ENCODE data around the gene AFDN. TPM values are rescaled to one million over a fixed set of nuclear protein-coding genes. Genes with fewer than 3 reads are reported as not detected.

The AFDN gene
- total RNA-seq, 1 donor from 2014 or later, result 552 TPM

- H3K27me3 Mint-ChIP-seq (ENCODE audit: unreplicated experiment), result peaks cover 8% of the 10 kb centered on the region
Observed at GRCh38 chr6:167791091-167791779, 35.5 kb upstream of the AFDN start.

GRCh38 chr6:167791780-167792478 lies 34.8 kb upstream of the AFDN start:
- H3K27me3 Mint-ChIP-seq (ENCODE audit: unreplicated experiment), result peaks cover 8% of the 10 kb centered on the region
- peaks cover 38% of the 10 kb centered on the region for H3K4me1 Mint-ChIP-seq (ENCODE audit: low read depth, unreplicated experiment)
- TF ChIP-seq, protein P1, sequence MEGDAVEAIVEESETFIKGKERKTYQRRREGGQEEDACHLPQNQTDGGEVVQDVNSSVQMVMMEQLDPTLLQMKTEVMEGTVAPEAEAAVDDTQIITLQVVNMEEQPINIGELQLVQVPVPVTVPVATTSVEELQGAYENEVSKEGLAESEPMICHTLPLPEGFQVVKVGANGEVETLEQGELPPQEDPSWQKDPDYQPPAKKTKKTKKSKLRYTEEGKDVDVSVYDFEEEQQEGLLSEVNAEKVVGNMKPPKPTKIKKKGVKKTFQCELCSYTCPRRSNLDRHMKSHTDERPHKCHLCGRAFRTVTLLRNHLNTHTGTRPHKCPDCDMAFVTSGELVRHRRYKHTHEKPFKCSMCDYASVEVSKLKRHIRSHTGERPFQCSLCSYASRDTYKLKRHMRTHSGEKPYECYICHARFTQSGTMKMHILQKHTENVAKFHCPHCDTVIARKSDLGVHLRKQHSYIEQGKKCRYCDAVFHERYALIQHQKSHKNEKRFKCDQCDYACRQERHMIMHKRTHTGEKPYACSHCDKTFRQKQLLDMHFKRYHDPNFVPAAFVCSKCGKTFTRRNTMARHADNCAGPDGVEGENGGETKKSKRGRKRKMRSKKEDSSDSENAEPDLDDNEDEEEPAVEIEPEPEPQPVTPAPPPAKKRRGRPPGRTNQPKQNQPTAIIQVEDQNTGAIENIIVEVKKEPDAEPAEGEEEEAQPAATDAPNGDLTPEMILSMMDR (IDR thresholded peaks at IDR 0.05; ENCODE audit: partially characterized antibody, unreplicated experiment), result no peak
- no peak for DNase-seq
- no peak overlapping the region for H3K4me3 Mint-ChIP-seq (ENCODE audit: unreplicated experiment)
- H3K9me3 Mint-ChIP-seq (ENCODE audit: unreplicated experiment), result peaks cover 7% of the 10 kb centered on the region
- H3K36me3 Mint-ChIP-seq (ENCODE audit: unreplicated experiment), result no peaks in the 10 kb centered on the region
- H3K27ac Mint-ChIP-seq (ENCODE audit: unreplicated experiment), result no peak overlapping the region

More at GRCh38 chr6:167791091-167791779, 35.5 kb upstream of the AFDN start:
- no peak for DNase-seq
- TF ChIP-seq, protein P1 (IDR thresholded peaks at IDR 0.05; ENCODE audit: partially characterized antibody, unreplicated experiment), result no peak
- H3K9me3 Mint-ChIP-seq (ENCODE audit: unreplicated experiment), result peaks cover 10% of the 10 kb centered on the region
- H3K27ac Mint-ChIP-seq (ENCODE audit: unreplicated experiment), result no peak overlapping the region
- no peak overlapping the region for H3K4me3 Mint-ChIP-seq (ENCODE audit: unreplicated experiment)
- H3K36me3 Mint-ChIP-seq (ENCODE audit: unreplicated experiment), result no peaks in the 10 kb centered on the region
- peaks cover 42% of the 10 kb centered on the region for H3K4me1 Mint-ChIP-seq (ENCODE audit: low read depth, unreplicated experiment)

DNA sequence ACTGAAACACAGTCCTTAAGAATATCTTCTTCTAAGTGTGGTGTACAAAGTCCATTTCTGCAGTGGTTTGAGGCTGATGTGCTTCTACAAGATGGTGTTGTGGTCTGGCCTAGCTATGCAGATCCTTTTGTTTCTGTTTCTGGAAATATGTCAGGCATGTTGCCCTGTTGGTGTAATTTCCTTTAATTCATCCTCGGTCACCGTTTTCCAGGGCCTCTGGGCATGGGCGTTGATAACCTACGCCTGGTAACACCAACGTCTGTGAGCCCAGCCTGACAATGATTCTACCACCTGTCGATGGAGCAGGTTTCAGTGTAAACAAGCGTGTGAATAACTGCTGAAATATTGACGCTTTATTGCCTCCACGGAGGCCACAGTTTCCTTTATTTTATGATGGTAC lies 33.3 kb upstream of the AFDN start:
- TF ChIP-seq, protein P1 (IDR thresholded peaks at IDR 0.05; ENCODE audit: partially characterized antibody, unreplicated experiment), result no peak
- H3K4me3 Mint-ChIP-seq (ENCODE audit: unreplicated experiment), result no peak overlapping the region
- no peak overlapping the region for H3K27ac Mint-ChIP-seq (ENCODE audit: unreplicated experiment)
- peaks cover 37% of the 10 kb centered on the region for H3K4me1 Mint-ChIP-seq (ENCODE audit: low read depth, unreplicated experiment)
- no peak for DNase-seq
- H3K36me3 Mint-ChIP-seq (ENCODE audit: unreplicated experiment), result no peaks in the 10 kb centered on the region
- H3K27me3 Mint-ChIP-seq (ENCODE audit: unreplicated experiment), result peaks cover 11% of the 10 kb centered on the region
- peaks cover 9% of the 10 kb centered on the region for H3K9me3 Mint-ChIP-seq (ENCODE audit: unreplicated experiment)

GRCh38 chr6:167794161-167795157 lies 32.3 kb upstream of the AFDN start:
- peaks cover 17% of the 10 kb centered on the region for H3K27me3 Mint-ChIP-seq (ENCODE audit: unreplicated experiment)
- H3K9me3 Mint-ChIP-seq (ENCODE audit: unreplicated experiment), result peaks cover 19% of the 10 kb centered on the region
- H3K36me3 Mint-ChIP-seq (ENCODE audit: unreplicated experiment), result no peaks in the 10 kb centered on the region
- TF ChIP-seq, protein P1 (IDR thresholded peaks at IDR 0.05; ENCODE audit: partially characterized antibody, unreplicated experiment), result no peak
- no peak for DNase-seq
- peak overlapping the region; percentile 49 for H3K4me3 Mint-ChIP-seq (ENCODE audit: unreplicated experiment)
- no peak overlapping the region for H3K27ac Mint-ChIP-seq (ENCODE audit: unreplicated experiment)
- H3K4me1 Mint-ChIP-seq (ENCODE audit: low read depth, unreplicated experiment), result peaks cover 40% of the 10 kb centered on the region
